Right cardiac atrium (tissue), 5 donors: Measurements from ENCODE around the gene POLR1A. TPM values are rescaled to one million over a fixed set of nuclear protein-coding genes. Genes with fewer than 3 reads are reported as not detected.
A peak's percentile ranks its signal among the peaks of the same experiment; 100 is the strongest.

ENCODE experiments used
- ATAC-seq, 2 donors: fragments of 200-7000 bp; cut with Tn5 transposase; one replicate each; pipeline versions ENCODE4 v1.8.0 to v1.9.1; 2020; ENCODE audit warnings: moderate library complexity in 2 of 2, mild to moderate bottlenecking in 1 of 2
- DNase-seq, 3 donors: peaks; one replicate each; pipeline ENCODE4 v3.0.0-alpha.2; 2020
- H3K27ac ChIP-seq: one replicate; pipeline ENCODE4 v1.5.1; 2013; ENCODE audit warnings: mild to moderate bottlenecking, low read length, control low read depth, moderate library complexity
- H3K27me3 ChIP-seq: one replicate; pipeline ENCODE4 v1.6.1; 2013; ENCODE audit not compliant: control insufficient read depth, insufficient read depth
- H3K4me1 ChIP-seq: one replicate; pipeline ENCODE4 v1.6.1; 2013; ENCODE audit warnings: low read length; ENCODE audit not compliant: control insufficient read depth, insufficient read depth
- H3K4me3 ChIP-seq: one replicate; pipeline ENCODE4 v1.5.1; 2013; ENCODE audit warnings: low read length, control low read depth
- H3K9me3 ChIP-seq: one replicate; pipeline ENCODE4 v1.6.1; 2013; ENCODE audit warnings: low read length; ENCODE audit not compliant: control insufficient read depth
- WGBS: extraction: QIAGEN DNeasy Blood & Tissue Kit; methylation state at CpG from one replicate; pipeline ENCODE4 v1.1.7; 2013; 5-methylcytosine and 5-hydroxymethylcytosine counted together
- intact Hi-C, 4 donors: fragments of 100-400 bp; cut with DNase I; formaldehyde crosslinking; loops; one replicate each; pipeline versions ENCODE4 v1.11.0 to v1.14.0; 2022 to 2023
- polyA plus RNA-seq: library from polyadenylated mRNA; stranded (reverse); fragments of 200-250 nt; gene quantifications from one replicate; pipeline ENCODE4 v1.2.3, GENCODE V29; 2013
- total RNA-seq, 4 donors: library from RNA; stranded (reverse); fragmentation: NEBNext Ultra II Directional; extraction: Animal tissue kit (Norgen Biotek cat#: 25700); gene quantifications; one replicate each; pipeline ENCODE4 v1.2.1, GENCODE V29; 2021
- donor health status: healthy with polysubstance abuse.
- donor health status: DM: no; HTN: yes; CAD: no.
- donor health status: DM: no; HTN: no; CAD: no.
- donor health status: DM: no; HTN: yes; CAD: no; lungs with severe emphysema.
- donor health status: DM: yes; HTN: yes; CAD: no.

POLR1A gene
- total and polyA plus RNA-seq, 5 donors: 4.7 to 29.9 (median 17.2) TPM

DNA sequence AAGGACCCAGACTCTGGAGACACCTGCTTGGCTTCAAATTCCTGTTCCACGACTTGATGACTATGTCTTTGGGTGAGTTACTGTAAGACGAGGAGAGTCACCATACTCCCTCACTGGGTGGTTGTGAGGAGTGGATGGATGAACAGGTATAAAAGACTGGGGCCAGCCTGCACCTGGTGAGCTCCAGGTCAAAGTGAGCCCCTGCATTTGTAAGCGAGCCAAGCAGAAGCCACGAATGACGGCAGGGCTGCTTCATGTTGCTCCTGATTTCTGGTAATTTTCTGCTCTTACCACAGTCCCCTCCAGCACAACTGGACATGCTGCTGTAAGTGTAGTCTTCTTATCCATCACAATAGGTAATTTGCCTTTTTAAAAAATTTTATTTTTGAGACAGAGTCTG lies 86.6 kb downstream of the POLR1A start:
- H3K4me3 ChIP-seq: no peak overlapping the region
- no peak for DNase-seq
- intact Hi-C loops: no loop called here
- ATAC-seq: no peak
- no peak overlapping the region for H3K27ac ChIP-seq
- peaks cover 5% of the 10 kb centered on the region for H3K4me1 ChIP-seq
- H3K9me3 ChIP-seq: no peaks in the 10 kb centered on the region
- 90% methylated on average over 5 of the region's 5 CpGs for WGBS
- no peaks in the 10 kb centered on the region for H3K27me3 ChIP-seq

DNA sequence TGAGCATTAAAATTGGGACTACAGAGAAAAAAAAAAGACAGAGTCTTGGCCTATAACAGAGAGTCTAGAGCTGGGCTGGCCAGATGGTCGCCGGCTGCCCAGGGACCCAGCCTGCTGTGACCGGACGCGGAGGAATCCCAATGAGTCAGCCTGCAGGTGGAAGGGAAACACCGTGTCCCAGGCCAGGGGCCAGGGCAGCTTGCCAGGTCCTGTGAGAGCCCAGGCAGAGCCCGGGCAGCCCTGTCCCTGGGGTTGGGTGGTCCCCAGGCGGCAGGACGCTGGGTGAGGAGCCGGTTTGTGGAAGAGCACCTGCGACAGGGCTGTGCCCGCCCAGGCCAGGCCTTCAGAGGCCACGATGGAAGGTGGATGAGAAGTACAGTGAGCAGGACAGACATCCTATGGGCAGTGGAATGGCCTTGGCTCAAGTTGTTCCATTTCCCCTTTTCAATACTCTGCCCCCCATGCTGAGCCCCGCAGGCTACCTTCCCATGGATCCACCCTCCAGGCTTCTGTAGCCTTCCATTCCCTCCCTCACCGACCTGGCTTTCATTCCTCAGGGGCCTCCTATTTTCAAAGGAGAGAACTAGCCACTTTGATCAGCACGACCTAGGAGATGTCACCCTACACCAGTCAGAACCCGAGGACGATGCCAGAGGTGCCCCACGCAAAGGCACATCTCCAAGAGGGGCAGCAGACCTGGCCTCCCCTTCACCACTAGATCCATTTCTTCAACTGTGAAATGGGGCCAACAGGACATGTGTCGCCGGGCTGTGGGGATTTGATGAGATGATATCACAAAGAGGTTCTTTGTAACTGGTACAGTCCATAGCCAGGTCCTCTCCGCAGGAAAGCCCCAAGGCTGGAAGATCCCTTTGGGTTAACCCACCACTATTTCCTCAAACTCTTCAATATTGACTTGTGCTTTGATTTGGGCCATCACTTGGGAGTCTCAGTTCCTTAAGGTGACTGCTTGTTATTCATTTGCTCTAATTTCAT lies 87.5 kb downstream of the POLR1A start:
- WGBS: 76% methylated on average over 22 of the region's 22 CpGs

DNA sequence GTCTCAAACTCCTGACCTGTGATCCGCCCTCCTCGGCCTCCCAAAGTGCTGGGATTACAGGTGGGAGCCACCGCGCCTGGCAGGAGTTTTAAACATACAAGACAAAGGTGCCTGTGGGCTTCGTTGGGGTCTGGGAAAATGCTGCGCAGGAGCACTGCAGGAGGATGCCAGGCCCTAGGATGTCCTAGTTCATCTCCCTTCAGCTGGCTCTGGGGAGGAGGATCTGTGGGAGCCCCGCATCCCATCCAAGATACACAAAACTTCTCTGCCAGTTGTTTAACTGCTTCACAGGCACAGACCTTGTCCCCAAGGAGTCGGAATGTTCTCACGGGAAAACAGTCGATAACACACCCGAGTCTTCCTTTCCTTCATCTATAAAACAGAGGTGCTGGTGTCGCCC lies 89.1 kb downstream of the POLR1A start:
- peak in 1 of 3 donors; percentile 33 for DNase-seq
- H3K27me3 ChIP-seq: no peaks in the 10 kb centered on the region
- intact Hi-C loops: no loop called here
- H3K9me3 ChIP-seq: no peaks in the 10 kb centered on the region
- H3K4me1 ChIP-seq: peaks cover 4% of the 10 kb centered on the region
- H3K4me3 ChIP-seq: no peak overlapping the region
- WGBS: 87% methylated on average over 12 of the region's 12 CpGs
- no peak for ATAC-seq
- no peak overlapping the region for H3K27ac ChIP-seq

More for the DNA sequence above, 87.5 kb downstream of the POLR1A start:
- peaks cover 5% of the 10 kb centered on the region for H3K4me1 ChIP-seq
- no peaks in the 10 kb centered on the region for H3K9me3 ChIP-seq
- intact Hi-C loops: no loop called here
- DNase-seq (peak in 2 of 3 donors; percentile 67), ATAC-seq (peak in 1 of 2 donors; percentile 18)
- H3K27me3 ChIP-seq: no peaks in the 10 kb centered on the region
- no peak overlapping the region for H3K4me3 ChIP-seq
- no peak overlapping the region for H3K27ac ChIP-seq

DNA sequence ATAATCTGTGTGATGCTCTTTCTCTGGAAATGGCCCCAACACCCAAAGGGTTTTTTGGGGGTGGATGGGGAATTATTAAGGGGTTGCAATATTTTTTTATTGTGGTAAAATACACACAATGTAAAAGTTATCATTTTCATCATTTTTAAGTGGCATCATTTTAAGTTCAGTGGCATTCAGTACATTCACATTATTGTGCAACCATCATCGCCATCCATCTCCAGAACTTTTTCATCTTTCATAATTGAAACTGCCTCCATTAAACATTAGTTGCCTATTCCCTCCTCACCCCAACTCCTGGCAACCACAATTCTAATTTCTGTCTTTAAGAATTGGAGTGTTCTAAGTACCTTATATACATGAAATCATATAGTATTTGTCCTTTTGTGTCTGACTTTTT lies 90.0 kb downstream of the POLR1A start:
- no peak overlapping the region for H3K4me3 ChIP-seq
- H3K9me3 ChIP-seq: no peaks in the 10 kb centered on the region
- intact Hi-C loops: no loop called here
- 94% methylated on average over 1 of the region's 1 CpG for WGBS
- ATAC-seq (no peak), DNase-seq (no peak)
- no peaks in the 10 kb centered on the region for H3K27me3 ChIP-seq
- H3K4me1 ChIP-seq: no peaks in the 10 kb centered on the region
- no peak overlapping the region for H3K27ac ChIP-seq

DNA sequence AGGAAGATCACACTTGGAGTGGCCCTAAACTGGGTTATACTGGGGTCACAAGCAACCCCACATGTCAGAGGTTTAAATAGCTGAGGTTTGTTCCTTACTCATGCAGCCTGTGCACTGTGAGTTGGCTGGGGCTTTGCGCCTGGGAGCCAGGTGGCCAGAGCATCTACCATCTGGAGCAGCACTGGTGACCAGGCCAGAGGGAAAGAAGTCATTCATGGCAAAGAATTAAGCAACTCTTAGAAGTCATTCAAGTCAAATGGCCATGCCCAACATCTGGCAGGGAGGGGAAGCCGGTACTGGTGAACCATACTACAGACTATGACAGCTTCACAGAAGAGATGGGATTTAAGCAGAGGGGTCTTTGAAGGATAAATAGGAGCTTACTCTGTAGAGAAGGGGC lies 90.7 kb downstream of the POLR1A start:
- ATAC-seq: no peak
- Histone ChIP-seq H3K4me1 (no peaks in the 10 kb centered on the region), H3K27ac (no peak overlapping the region), H3K27me3 (no peaks in the 10 kb centered on the region), H3K4me3 (no peak overlapping the region), H3K9me3 (no peaks in the 10 kb centered on the region)
- no peak for DNase-seq
- intact Hi-C loops: no loop called here
- WGBS: 96% methylated on average over 2 of the region's 2 CpGs

DNA sequence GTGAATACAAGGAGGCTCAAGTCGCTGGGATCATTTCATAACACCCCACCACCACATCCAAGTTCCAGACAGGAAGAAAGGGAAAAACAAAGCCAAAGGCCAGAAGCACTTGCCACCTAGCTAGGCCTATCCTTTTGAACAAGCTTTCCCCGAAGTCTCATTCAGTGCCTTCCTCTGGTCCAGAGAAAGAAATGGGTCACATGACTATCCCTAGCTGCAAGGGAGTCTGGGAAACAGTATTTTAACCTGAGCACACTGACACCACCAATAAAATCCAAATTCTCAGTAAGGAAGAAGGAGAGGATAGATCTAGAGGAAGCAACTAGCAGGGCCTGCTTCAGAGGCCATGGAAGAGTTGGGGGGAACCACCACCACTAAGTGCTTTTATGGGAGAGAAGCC lies 91.2 kb downstream of the POLR1A start:
- WGBS: 88% methylated on average over 2 of the region's 2 CpGs
- no peaks in the 10 kb centered on the region for H3K4me1 ChIP-seq
- intact Hi-C loops: no loop called here

DNA sequence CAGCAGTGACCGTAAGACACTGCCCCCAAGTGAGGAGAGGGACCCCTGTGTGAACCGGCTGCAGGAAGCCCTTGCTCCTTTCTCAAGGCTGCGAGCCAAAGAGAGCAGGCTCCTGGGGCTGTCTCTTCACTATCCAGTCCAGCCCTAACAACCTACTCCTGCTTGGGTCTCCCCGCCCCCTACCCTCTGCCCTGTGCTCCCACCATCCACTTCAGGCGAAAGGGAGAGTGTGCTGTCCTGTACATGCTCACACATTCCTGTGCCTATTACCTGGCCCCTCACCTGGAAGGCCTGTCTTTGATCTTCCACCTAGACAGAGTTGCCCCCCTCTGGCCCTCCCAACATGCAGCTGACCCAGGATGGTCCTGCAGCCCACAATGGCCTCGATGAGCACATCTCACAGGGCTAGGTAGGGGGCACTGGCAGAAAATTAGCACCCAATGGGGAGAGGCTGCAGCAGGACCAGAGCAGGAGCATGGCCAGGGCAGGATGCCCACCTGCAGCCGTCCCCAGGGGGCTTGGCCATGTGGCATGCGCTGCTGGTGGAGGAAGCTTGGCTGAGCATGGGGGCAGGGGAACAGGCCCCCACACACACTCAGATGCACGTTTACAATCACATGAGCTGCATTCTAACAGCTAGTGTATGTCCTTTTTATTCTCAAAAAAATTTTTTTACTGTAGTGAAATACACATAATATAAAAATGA lies 93.5 kb downstream of the POLR1A start:
- H3K4me3 ChIP-seq: no peak overlapping the region
- ATAC-seq (peak; percentile 24 to 34), DNase-seq (peak in 1 of 3 donors; percentile 44)
- H3K27me3 ChIP-seq: no peaks in the 10 kb centered on the region
- intact Hi-C loops: no loop called here
- WGBS: 85% methylated on average over 9 of the region's 9 CpGs
- H3K27ac ChIP-seq: no peak overlapping the region
- no peaks in the 10 kb centered on the region for H3K4me1 ChIP-seq
- H3K9me3 ChIP-seq: no peaks in the 10 kb centered on the region

More for the DNA sequence above, 91.2 kb downstream of the POLR1A start:
- no peak overlapping the region for H3K27ac ChIP-seq
- no peaks in the 10 kb centered on the region for H3K9me3 ChIP-seq
- H3K27me3 ChIP-seq: no peaks in the 10 kb centered on the region
- no peak for DNase-seq
- ATAC-seq: no peak
- H3K4me3 ChIP-seq: no peak overlapping the region

DNA sequence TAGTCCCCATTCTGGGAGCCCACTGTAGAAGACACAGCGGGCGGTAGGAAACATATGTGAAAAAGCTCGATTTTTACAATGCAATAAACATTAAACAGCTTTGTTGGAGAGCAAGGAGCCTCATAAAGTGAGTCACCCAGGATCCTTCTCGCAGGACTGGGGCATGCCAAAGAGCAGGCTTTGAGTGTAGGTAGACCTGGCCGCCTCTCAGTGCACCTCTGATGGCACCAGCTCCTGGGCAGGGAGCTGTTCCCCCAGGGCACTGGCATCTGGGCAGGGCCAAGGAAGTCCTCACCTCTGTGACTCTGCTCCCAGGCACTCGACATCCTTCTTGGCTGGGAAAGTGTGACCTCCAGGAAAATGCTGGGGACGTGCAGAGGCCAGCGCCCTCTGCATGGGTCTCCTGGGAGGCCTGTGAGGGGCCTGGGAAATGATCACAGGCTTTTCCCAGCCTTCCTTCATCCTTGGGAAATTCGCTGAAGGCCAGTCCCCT lies 94.2 kb downstream of the POLR1A start:
- intact Hi-C loops: no loop called here
- H3K27me3 ChIP-seq: no peaks in the 10 kb centered on the region
- H3K9me3 ChIP-seq: no peaks in the 10 kb centered on the region
- H3K4me3 ChIP-seq: no peak overlapping the region
- 77% methylated on average over 9 of the region's 9 CpGs for WGBS
- DNase-seq (peak in 1 of 3 donors; percentile 59), ATAC-seq (peak; percentile 20 to 50)
- no peaks in the 10 kb centered on the region for H3K4me1 ChIP-seq
- H3K27ac ChIP-seq: no peak overlapping the region

DNA sequence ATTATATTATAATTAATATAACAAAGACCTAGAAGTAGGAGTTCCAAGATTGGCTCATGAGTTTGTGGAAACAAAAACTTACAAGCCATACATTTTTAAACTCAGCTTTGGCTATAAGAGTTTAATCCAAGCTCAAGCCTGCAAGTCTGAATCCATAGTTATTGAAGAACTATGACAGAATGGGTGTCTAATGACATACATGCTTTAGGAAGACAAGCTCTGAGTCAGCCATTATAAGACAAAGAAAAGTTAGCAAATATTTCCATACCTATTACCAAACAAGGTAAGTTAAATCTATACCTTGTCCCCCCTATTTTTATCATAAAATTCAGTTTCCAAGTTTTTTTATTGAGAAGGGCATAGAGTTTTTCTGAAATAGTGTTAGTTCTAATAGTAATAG lies 95.6 kb downstream of the POLR1A start:
- H3K27ac ChIP-seq: no peak overlapping the region
- ATAC-seq (no peak), DNase-seq (no peak)
- H3K27me3 ChIP-seq: no peaks in the 10 kb centered on the region
- intact Hi-C loops: no loop called here
- H3K4me3 ChIP-seq: no peak overlapping the region
- no peaks in the 10 kb centered on the region for H3K4me1 ChIP-seq
- H3K9me3 ChIP-seq: no peaks in the 10 kb centered on the region

DNA sequence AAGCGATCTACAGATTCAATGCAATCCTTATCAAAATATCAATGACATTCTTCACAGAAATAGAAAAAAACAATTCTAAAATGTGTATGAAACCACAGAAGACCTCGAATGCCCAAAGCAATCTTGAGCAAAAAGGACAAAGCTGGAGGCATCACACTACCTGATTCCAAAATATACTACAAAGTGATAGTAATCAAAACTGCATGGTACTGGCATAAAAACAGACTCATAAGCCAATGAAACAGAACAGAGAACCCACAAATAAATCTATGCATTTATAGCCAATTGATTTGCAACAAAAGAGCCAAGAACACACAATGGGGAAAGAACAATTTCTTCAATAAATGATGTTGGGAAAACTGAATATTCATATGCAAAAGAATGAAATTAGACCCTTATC lies 99.2 kb downstream of the POLR1A start:
- Histone ChIP-seq H3K9me3 (no peaks in the 10 kb centered on the region), H3K4me1 (no peaks in the 10 kb centered on the region), H3K27me3 (no peaks in the 10 kb centered on the region), H3K4me3 (no peak overlapping the region), H3K27ac (no peak overlapping the region)
- DNase-seq (no peak), ATAC-seq (no peak)
- intact Hi-C loops: no loop called here
- 79% methylated on average over 2 of the region's 2 CpGs for WGBS

DNA sequence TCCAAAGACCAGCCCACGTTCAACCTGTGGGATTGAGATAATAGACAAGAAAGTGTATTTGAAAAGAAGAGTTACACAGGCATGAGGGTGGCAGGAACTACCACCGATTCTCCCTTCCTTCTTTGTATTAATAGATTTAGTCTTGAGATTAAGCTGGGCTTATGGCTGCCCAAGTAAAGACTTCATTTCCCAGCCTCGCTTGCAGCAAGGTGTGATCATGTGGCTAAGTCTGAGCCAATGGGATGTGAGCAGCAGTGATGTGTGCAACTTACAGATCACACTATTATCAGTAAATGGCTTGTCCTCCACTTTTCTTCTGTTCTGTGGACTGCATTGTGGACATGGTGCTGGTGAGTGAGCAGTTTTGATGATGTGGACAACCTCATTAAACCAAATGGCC lies 101.7 kb downstream of the POLR1A start:
- 90% methylated on average over 3 of the region's 3 CpGs for WGBS
- no peak for DNase-seq
- no peak overlapping the region for H3K27ac ChIP-seq
- intact Hi-C loops: no loop called here
- no peak for ATAC-seq
- H3K27me3 ChIP-seq: no peaks in the 10 kb centered on the region
- no peak overlapping the region for H3K4me3 ChIP-seq
- peaks cover 10% of the 10 kb centered on the region for H3K4me1 ChIP-seq
- H3K9me3 ChIP-seq: no peaks in the 10 kb centered on the region
